Measurements from ENCODE around the gene ASB4.

DNA sequence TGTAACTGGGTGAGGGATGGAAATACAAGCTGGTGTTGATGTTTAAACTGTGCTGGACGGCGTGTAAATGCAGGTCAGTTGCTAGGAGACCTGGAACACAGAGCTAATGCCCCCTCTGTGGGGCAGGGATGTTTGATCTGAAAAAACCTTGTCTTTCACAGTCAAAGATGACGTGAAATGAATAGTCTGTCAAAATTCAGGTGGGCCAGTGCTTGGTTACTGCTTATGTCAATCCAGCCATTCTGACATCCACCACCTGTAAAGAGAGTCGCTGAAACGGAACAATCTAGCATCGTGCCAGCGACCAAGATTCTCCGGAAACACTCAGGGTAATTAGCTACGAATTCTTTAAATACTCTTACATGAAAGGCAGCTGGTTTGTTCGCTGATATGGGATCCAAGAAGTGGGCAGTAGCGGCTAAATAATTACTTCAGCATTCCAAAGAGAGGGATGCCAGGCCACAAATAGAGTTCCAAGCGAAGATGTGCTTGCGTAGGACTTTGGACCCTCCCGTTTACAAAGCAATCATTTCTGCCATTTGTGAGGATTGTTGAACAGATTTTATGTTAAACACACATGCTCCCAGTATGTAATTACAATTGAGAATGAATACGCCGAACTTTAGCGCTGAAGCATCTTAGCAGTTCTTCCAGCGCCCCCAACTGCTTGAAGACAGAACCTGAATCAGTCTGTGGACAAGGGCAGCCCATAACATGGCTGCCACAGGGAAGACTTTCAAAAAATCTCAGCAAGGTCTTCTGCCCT, 7.3 kb upstream of the ASB4 start:
- TF ChIP-seq, protein P1, sequence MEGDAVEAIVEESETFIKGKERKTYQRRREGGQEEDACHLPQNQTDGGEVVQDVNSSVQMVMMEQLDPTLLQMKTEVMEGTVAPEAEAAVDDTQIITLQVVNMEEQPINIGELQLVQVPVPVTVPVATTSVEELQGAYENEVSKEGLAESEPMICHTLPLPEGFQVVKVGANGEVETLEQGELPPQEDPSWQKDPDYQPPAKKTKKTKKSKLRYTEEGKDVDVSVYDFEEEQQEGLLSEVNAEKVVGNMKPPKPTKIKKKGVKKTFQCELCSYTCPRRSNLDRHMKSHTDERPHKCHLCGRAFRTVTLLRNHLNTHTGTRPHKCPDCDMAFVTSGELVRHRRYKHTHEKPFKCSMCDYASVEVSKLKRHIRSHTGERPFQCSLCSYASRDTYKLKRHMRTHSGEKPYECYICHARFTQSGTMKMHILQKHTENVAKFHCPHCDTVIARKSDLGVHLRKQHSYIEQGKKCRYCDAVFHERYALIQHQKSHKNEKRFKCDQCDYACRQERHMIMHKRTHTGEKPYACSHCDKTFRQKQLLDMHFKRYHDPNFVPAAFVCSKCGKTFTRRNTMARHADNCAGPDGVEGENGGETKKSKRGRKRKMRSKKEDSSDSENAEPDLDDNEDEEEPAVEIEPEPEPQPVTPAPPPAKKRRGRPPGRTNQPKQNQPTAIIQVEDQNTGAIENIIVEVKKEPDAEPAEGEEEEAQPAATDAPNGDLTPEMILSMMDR (IDR thresholded peaks at IDR 0.05) = peak in 9 of 12 donors; percentile 9 to 52 (median 21)
- no peak for TF ChIP-seq POLR2A (IDR thresholded peaks at IDR 0.05)

All from heart left ventricle (tissue), 13 donors.